ENCODE data around the gene GPR141.

The GPR141 gene

DNA sequence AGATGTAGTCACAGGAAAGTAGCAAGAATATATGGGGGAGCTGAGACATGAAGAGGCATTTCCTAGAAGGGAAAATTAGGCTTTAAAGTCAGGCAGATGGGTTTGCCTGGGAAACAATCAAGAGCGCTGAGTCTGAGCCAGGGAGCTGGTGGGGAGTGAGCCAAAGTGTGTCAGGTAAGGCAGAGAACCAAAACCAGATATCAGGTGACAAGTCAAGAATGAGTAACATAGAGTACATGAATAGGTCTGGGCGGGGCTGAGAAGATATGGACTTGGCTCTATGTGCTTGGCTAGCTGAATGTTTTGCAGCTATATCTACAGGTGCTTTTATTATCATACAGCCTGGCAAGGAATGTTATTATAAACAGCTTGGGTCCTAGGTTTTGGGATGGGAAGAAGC, 49.3 kb downstream of the GPR141 start:
- DNase-seq: no peak

DNA sequence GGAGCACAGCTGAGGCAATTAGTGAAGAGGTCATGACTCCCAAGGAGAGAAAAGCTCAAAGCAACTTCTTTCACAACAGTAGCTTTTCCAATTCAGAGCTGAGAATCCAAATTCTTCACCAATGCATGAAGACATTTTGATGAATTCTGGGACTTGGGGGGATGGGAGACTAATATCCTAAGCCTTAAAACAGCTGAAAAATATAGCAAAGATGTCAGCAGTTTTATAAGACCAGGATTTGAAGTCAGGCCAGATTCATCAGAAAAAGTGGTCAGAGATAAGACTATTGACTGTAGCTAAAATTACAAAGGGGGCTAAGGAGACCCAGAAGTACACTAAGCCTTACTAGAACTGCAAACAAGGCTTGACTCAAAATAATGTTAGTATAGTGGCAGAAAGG, 51.6 kb downstream of the GPR141 start:
- DNase-seq: no peak

DNA sequence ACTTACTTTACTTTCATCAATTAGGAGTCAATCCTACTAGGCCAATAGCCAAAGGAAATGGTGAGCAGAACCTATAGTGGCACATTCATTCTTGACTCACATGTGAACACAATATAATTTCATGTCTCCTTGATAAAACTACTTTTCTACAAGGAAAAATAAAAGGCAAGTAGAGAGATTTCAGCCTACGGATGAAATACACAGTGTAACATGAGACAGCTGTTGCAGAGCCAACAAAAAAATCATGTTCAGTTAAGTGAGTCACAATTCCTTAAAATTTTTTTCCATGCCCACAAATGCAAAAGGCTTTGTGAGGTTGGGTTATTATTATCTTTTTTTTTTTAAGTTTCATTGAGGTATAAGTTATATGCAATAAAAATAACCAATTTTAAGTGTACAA, 54.8 kb downstream of the GPR141 start:
- no peak for DNase-seq

DNA sequence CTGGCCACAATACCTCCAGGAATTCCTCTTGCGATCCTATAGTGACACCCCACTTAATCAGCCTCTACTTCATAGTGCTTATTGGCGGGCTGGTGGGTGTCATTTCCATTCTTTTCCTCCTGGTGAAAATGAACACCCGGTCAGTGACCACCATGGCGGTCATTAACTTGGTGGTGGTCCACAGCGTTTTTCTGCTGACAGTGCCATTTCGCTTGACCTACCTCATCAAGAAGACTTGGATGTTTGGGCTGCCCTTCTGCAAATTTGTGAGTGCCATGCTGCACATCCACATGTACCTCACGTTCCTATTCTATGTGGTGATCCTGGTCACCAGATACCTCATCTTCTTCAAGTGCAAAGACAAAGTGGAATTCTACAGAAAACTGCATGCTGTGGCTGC, 56.8 kb downstream of the GPR141 start:
- DNase-seq: no peak

DNA sequence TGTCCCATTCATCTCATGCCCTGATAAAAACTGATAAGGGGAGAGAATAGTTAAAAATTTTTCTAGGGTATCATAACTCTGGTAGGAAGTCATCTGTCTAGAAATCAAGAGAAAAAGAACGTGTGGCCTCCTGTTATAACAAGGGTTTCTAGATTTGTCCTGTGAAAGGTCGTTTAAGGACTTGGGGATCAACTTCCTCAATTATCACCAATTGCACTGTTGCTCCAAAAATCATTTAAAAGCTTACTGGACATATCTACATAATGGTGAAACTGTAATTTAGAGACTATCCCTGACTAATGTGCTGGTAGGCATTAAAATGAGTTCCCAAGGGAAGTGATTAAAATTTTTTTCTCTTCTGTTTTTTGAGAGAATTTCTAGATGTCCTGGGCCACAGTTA, 58.2 kb downstream of the GPR141 start:
- DNase-seq: no peak

- no peak for DNase-seq
Measured at GRCh38 chr7:37751096-37751495, 67.5 kb downstream of the GPR141 start.

GRCh38 chr7:37753398-37754050, 70.0 kb downstream of the GPR141 start:
- DNase-seq: no peak

DNA sequence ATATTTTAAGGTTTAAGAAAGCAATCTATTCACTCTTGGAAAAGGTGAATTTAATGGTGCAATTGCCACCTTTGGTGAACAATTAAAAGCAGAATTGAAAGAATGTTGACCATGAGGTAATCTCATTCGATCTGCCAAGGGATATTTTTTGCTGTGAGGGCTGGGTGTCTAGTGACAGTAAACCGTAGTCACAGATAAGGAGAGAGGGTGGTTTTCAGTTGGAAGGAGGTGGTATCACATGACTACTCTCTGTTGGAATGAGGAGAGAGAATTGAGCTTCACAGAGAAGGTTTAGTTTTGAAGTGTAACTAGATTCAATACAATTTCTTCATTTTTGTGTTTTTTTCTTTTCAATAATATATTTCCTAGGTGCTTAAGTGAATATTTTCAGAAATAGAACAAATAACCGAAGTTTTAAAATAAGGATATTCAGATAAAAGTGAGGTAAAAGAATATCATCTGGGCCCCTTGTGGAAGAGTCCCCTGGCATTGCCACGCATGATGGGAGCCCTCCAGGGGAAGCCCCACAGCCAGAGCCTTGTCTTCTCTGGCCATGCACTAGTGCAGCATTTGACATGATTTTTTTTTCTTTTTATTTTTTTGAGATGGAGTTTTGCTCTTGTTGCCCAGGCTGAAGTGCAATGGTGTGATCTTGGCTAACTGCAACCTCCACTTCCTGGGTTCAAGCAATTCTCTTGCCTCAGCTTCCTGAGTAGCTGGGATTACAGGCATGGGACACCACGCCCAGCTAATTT, 73.4 kb downstream of the GPR141 start:
- no peak for DNase-seq

DNA sequence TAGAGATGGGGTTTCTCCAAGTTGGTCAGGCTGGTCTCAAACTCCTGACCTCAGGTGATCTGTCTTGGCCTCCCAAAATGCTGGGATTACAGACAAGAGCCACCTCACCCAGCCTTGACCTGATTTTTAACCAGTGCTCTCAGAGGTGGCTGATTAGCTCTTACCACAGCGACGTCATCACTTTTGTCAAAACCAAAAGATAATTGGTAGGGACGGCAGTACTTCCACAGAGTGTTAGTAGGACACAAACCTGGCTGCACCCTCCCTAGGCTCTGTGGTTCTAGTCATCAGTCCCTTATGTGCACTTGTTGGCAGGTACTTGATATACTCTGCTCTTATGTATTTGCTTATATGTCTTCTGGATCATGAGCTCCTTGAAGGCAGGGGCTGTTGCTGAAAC, 74.0 kb downstream of the GPR141 start:
- no peak for DNase-seq

GRCh38 chr7:37758501-37759045, 75.0 kb downstream of the GPR141 start:
- no peak for DNase-seq

GRCh38 chr7:37759526-37759925, 76.0 kb downstream of the GPR141 start:
- DNase-seq: no peak

DNA sequence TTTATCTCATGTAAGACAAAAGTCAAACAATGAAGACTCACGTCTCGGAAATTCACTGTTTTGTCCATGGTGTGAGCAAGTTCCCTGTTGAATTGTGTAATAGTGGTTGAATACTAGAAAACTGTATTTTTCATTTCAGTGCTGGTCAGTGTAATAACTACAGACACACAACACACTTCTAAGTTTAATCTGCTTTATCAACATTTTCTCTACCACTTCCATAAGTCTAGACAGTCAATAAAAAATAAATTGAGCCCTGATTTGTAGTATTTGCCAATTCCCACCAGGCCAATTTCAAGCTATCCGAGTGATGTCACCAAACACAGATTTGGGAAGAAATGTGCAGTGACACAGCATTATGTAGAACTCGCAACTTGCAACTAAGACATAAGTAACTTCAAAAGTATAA, 81.9 kb downstream of the GPR141 start:
- no peak for DNase-seq

GRCh38 chr7:37765872-37766525, 82.4 kb downstream of the GPR141 start:
- DNase-seq: no peak

- no peak for DNase-seq
Measured at GRCh38 chr7:37768611-37769010, 85.0 kb downstream of the GPR141 start.

DNA sequence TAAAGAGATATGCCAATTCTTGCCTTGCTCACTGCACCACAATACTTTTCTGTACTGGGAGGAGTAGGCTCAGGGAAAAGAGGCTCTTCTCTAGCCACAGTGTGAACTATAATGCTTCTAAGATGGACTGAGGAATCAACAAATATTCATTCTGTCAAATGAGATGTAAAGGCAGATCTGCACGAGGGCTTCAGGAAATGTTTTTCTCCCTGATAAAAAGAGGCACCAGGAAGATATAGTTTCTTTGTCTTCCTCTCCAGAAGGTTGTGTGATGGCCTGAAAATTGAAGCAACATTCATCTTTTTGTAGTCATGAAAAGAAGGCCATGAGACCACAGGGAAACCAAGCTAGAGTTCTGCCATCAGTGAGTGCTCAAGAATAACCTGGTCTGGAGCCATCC, 85.7 kb downstream of the GPR141 start:
- DNase-seq: no peak

GRCh38 chr7:37769726-37770125, 86.2 kb downstream of the GPR141 start:
- DNase-seq: no peak

- no peak for DNase-seq
Measured at GRCh38 chr7:37770838-37771237, 87.3 kb downstream of the GPR141 start.

DNA sequence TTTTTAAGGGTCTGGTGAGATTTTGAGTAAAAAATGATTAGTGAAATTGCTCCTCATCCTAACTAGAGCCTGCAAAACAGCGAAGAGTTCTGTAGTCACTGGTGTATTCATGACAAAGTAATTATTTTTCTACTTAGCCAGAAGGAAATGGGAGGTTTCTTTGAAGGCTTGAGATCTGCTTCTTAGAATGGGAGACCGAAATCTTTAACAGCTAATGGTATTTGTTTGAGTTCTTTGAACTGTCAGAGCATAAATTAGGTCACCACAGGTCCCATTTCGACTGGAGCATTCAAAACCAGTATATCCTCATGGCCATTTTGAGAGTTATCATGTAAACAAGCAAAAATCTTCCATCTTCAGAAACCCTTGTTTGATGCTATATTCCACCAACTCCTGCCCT, 87.8 kb downstream of the GPR141 start:
- no peak for DNase-seq

DNA sequence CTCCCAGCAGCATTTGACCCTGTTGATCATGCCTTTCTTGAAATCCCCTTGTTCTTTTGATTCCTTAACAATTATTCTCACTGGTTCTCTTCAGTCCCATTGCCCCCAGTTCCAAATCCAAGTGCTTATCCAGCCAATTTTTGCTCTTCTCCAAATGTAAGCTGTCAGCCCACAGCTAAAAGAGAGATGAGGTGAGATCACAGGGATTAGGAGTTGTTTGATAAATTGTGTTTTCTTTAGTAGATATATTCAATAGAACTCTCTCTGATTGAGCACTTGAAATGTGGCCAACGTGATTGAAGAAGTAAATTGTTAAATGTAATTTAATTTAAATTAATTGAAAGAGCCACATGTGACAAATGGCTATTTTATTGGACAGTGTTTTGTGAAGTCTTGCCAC, 88.2 kb downstream of the GPR141 start:
- DNase-seq: no peak

- DNase-seq: no peak
Measured at GRCh38 chr7:37775921-37776320, 92.4 kb downstream of the GPR141 start.

- no peak for DNase-seq
Measured at GRCh38 chr7:37781156-37781555, 97.6 kb downstream of the GPR141 start.

- DNase-seq: no peak
Measured at GRCh38 chr7:37782166-37782565, 98.6 kb downstream of the GPR141 start.

DNA sequence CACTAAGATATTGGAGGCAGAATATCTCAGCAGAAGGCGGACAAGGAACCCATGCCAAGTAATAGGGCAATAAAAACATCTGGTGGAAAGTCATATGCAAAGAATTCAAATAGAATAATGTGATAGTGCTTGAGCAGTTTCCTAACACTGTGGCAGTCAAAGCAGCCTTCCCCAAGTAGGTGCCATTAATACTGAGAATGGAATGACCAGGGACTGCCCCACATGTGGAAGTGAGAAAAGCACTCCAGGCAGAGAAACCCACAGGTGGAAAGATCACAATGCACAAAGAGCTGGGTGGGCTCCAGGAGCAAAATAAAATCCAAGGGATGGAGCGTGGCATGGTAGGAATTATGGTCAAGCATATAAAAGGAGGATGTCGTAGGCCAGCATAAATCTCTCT, 100.4 kb downstream of the GPR141 start:
- no peak for DNase-seq
